ENCODE data around the gene TSC22D1. TPM values are rescaled to one million over a fixed set of nuclear protein-coding genes. Genes with fewer than 3 reads are reported as not detected.

Gene TSC22D1
- total and polyA plus RNA-seq, 4 donors = 21.0 to 43.5 (median 37.0) TPM

DNA sequence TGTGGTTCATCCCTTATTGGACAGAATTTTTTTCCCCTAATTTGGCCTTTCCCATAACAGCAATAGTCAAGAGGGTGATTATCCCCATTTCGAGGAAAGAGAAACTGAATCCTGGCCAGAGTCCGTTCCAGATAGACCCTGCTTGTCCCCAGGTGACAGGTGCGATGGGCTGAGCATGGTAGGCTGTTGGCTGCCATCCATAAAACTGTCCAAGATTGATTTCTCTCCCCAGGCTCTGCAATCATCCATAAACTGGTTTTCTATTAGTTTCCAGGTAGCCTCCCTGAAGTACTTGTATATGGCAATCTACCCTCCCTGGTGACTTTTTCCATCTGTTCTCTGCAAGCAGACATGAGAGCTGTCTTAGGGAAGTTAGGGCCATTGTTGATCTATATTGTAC is 177.1 kb downstream of the TSC22D1 start:
- 39% methylated on average over 3 of the region's 3 CpGs for WGBS
- no peak overlapping the region for H3K9ac ChIP-seq (ENCODE audit: low read depth in 1 of 2, low read length in 2 of 2)
- H3K36me3 ChIP-seq (ENCODE audit: control insufficient read depth in 4 of 4, insufficient read depth in 3 of 4, low read depth in 1 of 4, low read length in 3 of 4) = no peaks in the 10 kb centered on the region
- no peak overlapping the region for H3K27ac ChIP-seq (ENCODE audit: low read depth in 1 of 2, low read length in 2 of 2)
- no peaks in the 10 kb centered on the region for H3K27me3 ChIP-seq (ENCODE audit: control insufficient read depth in 4 of 4, insufficient read depth in 4 of 4, low read length in 3 of 4)
- no peak overlapping the region for H3K4me3 ChIP-seq (ENCODE audit: low read depth in 1 of 3, low read length in 3 of 3)
- H3K9me3 ChIP-seq (ENCODE audit: control insufficient read depth in 4 of 4, low read length in 3 of 4) = no peaks in the 10 kb centered on the region
- peaks cover 7 to 43% (median 29%) of the 10 kb centered on the region in 4 donors for H3K4me1 ChIP-seq (ENCODE audit: control insufficient read depth in 4 of 4, insufficient read depth in 4 of 4, low read length in 3 of 4)
- no peak for DNase-seq (ENCODE audit: low spot score)
- TF ChIP-seq HNF4G (IDR thresholded peaks at IDR 0.05) = no peak
- TF ChIP-seq GABPA (IDR thresholded peaks at IDR 0.05 in 1 of 2, conservative IDR thresholded peaks at IDR 0.05 in 1 of 2) = no peak
- TF ChIP-seq, protein P1, sequence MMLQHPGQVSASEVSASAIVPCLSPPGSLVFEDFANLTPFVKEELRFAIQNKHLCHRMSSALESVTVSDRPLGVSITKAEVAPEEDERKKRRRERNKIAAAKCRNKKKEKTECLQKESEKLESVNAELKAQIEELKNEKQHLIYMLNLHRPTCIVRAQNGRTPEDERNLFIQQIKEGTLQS (IDR thresholded peaks at IDR 0.05) = no peak
- no peak for TF ChIP-seq NR2F2 (IDR thresholded peaks at IDR 0.05)
- no peak for TF ChIP-seq HNF4A (conservative IDR thresholded peaks at IDR 0.05)
- no peak for TF ChIP-seq RXRA (IDR thresholded peaks at IDR 0.05)
- TF ChIP-seq, protein P2, sequence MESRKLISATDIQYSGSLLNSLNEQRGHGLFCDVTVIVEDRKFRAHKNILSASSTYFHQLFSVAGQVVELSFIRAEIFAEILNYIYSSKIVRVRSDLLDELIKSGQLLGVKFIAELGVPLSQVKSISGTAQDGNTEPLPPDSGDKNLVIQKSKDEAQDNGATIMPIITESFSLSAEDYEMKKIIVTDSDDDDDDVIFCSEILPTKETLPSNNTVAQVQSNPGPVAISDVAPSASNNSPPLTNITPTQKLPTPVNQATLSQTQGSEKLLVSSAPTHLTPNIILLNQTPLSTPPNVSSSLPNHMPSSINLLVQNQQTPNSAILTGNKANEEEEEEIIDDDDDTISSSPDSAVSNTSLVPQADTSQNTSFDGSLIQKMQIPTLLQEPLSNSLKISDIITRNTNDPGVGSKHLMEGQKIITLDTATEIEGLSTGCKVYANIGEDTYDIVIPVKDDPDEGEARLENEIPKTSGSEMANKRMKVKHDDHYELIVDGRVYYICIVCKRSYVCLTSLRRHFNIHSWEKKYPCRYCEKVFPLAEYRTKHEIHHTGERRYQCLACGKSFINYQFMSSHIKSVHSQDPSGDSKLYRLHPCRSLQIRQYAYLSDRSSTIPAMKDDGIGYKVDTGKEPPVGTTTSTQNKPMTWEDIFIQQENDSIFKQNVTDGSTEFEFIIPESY (IDR thresholded peaks at IDR 0.05) = no peak
- TF ChIP-seq TAF1 (conservative IDR thresholded peaks at IDR 0.05) = no peak
- no peak for TF ChIP-seq JUND (IDR thresholded peaks at IDR 0.05)

DNA sequence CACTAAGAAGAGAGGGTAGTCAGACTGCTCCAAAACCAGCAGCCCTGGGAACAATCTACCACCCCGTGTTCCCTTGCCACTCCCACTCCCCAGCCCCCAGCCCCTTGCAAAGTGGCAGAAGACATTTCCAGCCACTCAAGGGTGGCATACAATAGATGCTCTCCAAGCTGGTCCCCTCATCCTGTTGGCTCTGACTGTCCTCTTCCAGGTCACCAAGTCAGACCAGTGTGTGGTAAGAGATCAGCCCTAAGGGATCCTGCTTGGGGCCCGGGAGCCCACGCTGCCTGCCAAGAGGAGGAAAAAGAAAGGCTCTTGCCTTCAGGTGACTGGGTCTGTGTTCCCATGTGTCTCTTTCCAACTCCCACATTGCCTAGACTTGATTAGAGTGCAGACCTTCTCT is 177.5 kb downstream of the TSC22D1 start:
- Histone ChIP-seq H3K4me3 (ENCODE audit: low read depth in 1 of 3, low read length in 3 of 3) (no peak overlapping the region), H3K27ac (ENCODE audit: low read depth in 1 of 2, low read length in 2 of 2) (no peak overlapping the region), H3K9me3 (ENCODE audit: control insufficient read depth in 4 of 4, low read length in 3 of 4) (no peaks in the 10 kb centered on the region), H3K36me3 (ENCODE audit: control insufficient read depth in 4 of 4, insufficient read depth in 3 of 4, low read depth in 1 of 4, low read length in 3 of 4) (no peaks in the 10 kb centered on the region), H3K9ac (ENCODE audit: low read depth in 1 of 2, low read length in 2 of 2) (no peak overlapping the region), H3K27me3 (ENCODE audit: control insufficient read depth in 4 of 4, insufficient read depth in 4 of 4, low read length in 3 of 4) (no peaks in the 10 kb centered on the region), H3K4me1 (ENCODE audit: control insufficient read depth in 4 of 4, insufficient read depth in 4 of 4, low read length in 3 of 4) (peaks cover 6 to 41% (median 25%) of the 10 kb centered on the region in 4 donors)
- WGBS = 84% methylated on average over 3 of the region's 3 CpGs
- TF ChIP-seq, protein P3, sequence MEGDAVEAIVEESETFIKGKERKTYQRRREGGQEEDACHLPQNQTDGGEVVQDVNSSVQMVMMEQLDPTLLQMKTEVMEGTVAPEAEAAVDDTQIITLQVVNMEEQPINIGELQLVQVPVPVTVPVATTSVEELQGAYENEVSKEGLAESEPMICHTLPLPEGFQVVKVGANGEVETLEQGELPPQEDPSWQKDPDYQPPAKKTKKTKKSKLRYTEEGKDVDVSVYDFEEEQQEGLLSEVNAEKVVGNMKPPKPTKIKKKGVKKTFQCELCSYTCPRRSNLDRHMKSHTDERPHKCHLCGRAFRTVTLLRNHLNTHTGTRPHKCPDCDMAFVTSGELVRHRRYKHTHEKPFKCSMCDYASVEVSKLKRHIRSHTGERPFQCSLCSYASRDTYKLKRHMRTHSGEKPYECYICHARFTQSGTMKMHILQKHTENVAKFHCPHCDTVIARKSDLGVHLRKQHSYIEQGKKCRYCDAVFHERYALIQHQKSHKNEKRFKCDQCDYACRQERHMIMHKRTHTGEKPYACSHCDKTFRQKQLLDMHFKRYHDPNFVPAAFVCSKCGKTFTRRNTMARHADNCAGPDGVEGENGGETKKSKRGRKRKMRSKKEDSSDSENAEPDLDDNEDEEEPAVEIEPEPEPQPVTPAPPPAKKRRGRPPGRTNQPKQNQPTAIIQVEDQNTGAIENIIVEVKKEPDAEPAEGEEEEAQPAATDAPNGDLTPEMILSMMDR (IDR thresholded peaks at IDR 0.05; ENCODE audit: low read depth, low read length, missing input control) = no peak
- TF ChIP-seq, protein P4, sequence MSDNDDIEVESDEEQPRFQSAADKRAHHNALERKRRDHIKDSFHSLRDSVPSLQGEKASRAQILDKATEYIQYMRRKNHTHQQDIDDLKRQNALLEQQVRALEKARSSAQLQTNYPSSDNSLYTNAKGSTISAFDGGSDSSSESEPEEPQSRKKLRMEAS (IDR thresholded peaks at IDR 0.05) = no peak
- TF ChIP-seq RXRA (IDR thresholded peaks at IDR 0.05) (no peak), SP1 (IDR thresholded peaks at IDR 0.05) (no peak), FOXA1 (IDR thresholded peaks at IDR 0.05) (no peak), FOXA2 (IDR thresholded peaks at IDR 0.05) (no peak), TAF1 (conservative IDR thresholded peaks at IDR 0.05) (no peak)
- TF ChIP-seq, protein P2 (IDR thresholded peaks at IDR 0.05) = no peak
- DNase-seq (ENCODE audit: low spot score) = no peak
